Mesenchymal stem cell (in vitro differentiated cells and primary cell): ENCODE data around the gene ACBD5. TPM values are rescaled to one million over a fixed set of nuclear protein-coding genes. Genes with fewer than 3 reads are reported as not detected.

ENCODE experiments used
- DNase-seq: peaks from one replicate; pipeline ENCODE4 v3.0.0-alpha.2; 2013
- H2AFZ ChIP-seq: one replicate; pipeline ENCODE4 v1.6.1; 2013; ENCODE audit warnings: low read depth, mild to moderate bottlenecking, control low read depth, inconsistent platforms, low read length, moderate library complexity
- H2AK5ac ChIP-seq: 2 replicates; pipeline ENCODE4 v1.6.1; 2013; ENCODE audit warnings: low read length, moderate library complexity, mild to moderate bottlenecking, inconsistent platforms; ENCODE audit not compliant: severe bottlenecking
- H2BK120ac ChIP-seq: one replicate; pipeline ENCODE4 v1.6.1; 2013; ENCODE audit warnings: low read depth, mild to moderate bottlenecking, inconsistent platforms, low read length, moderate library complexity
- H2BK12ac ChIP-seq, 2 experiments: one replicate each; pipeline ENCODE4 v1.6.1; 2013; ENCODE audit warnings: inconsistent platforms in 2 of 2, low read length in 2 of 2, mild to moderate bottlenecking in 2 of 2, moderate library complexity in 2 of 2, control low read depth in 1 of 2
- H2BK15ac ChIP-seq: one replicate; pipeline ENCODE4 v1.6.1; 2013; ENCODE audit warnings: mild to moderate bottlenecking, low read depth, inconsistent platforms; ENCODE audit not compliant: poor library complexity, severe bottlenecking
- H2BK5ac ChIP-seq: 2 replicates; pipeline ENCODE4 v1.6.1; 2013; ENCODE audit warnings: low read depth, mild to moderate bottlenecking, low read length, control low read depth, inconsistent platforms; ENCODE audit not compliant: poor library complexity, severe bottlenecking
- H3K14ac ChIP-seq, 2 experiments: one replicate each; pipeline ENCODE4 v1.6.1; 2013; ENCODE audit warnings: inconsistent platforms in 2 of 2, low read length in 2 of 2, control low read depth in 1 of 2, mild to moderate bottlenecking in 1 of 2, moderate library complexity in 1 of 2
- H3K18ac ChIP-seq, 2 experiments: one replicate each; pipeline ENCODE4 v1.6.1; 2013; ENCODE audit warnings: inconsistent platforms in 2 of 2, low read length in 2 of 2, control low read depth in 1 of 2, low read depth in 1 of 2, mild to moderate bottlenecking in 1 of 2
- H3K23ac ChIP-seq, 2 experiments: one replicate each; pipeline ENCODE4 v1.6.1; 2013; ENCODE audit warnings: inconsistent platforms in 2 of 2, low read length in 2 of 2, mild to moderate bottlenecking in 2 of 2, moderate library complexity in 2 of 2, control low read depth in 1 of 2
- H3K27ac ChIP-seq: 2 replicates; pipeline ENCODE4 v1.5.1; 2013; ENCODE audit warnings: mild to moderate bottlenecking, moderate library complexity, low read length, control low read depth, inconsistent platforms; ENCODE audit not compliant: poor library complexity, severe bottlenecking
- H3K27me3 ChIP-seq, 2 experiments: 2 replicates each; pipeline versions ENCODE4 v1.6.1 to v1.7.0; 2013; ENCODE audit warnings: low read length in 2 of 2, mild to moderate bottlenecking in 2 of 2, moderate library complexity in 2 of 2, control low read depth in 1 of 2, inconsistent platforms in 1 of 2; ENCODE audit not compliant: control insufficient read depth in 1 of 2, insufficient read depth in 1 of 2
- H3K36me3 ChIP-seq, 2 experiments: 2 replicates each; pipeline versions ENCODE4 v1.6.1 to v1.7.0; 2013; ENCODE audit warnings: low read length in 2 of 2, control low read depth in 1 of 2, inconsistent platforms in 1 of 2, low read depth in 1 of 2, mild to moderate bottlenecking in 1 of 2; ENCODE audit not compliant: insufficient read depth in 2 of 2, control insufficient read depth in 1 of 2
- H3K4ac ChIP-seq, 2 experiments: one replicate each; pipeline ENCODE4 v1.6.1; 2013; ENCODE audit warnings: inconsistent platforms in 2 of 2, low read length in 2 of 2, mild to moderate bottlenecking in 2 of 2, moderate library complexity in 2 of 2, control low read depth in 1 of 2, low read depth in 1 of 2
- H3K4me1 ChIP-seq: 2 replicates; pipeline ENCODE4 v1.6.1; 2013; ENCODE audit warnings: low read depth, low read length, control low read depth; ENCODE audit not compliant: control insufficient read depth, insufficient read depth
- H3K4me2 ChIP-seq: 2 replicates; pipeline ENCODE4 v1.6.1; 2013; ENCODE audit warnings: low read length, mild to moderate bottlenecking, inconsistent platforms; ENCODE audit not compliant: poor library complexity, severe bottlenecking
- H3K4me3 ChIP-seq, 2 experiments: 2 replicates each; pipeline versions ENCODE4 v1.5.1 to v1.7.0; 2013; ENCODE audit warnings: low read length in 2 of 2, mild to moderate bottlenecking in 2 of 2, control low read depth in 1 of 2, low read depth in 1 of 2; ENCODE audit not compliant: insufficient read depth in 1 of 2
- H3K79me1 ChIP-seq: replicated peaks from 2 replicates; pipeline ENCODE4 v1.6.1; 2013; ENCODE audit warnings: mild to moderate bottlenecking, control low read depth, low read length, inconsistent platforms; ENCODE audit not compliant: poor library complexity, severe bottlenecking
- H3K9ac ChIP-seq: 2 replicates; pipeline ENCODE4 v1.7.0; 2013; ENCODE audit warnings: mild to moderate bottlenecking, low read length, moderate library complexity
- H3K9me3 ChIP-seq: 2 replicates; pipeline ENCODE4 v1.7.0; 2013; ENCODE audit warnings: mild to moderate bottlenecking, low read length; ENCODE audit not compliant: control insufficient read depth
- H4K8ac ChIP-seq: one replicate; pipeline ENCODE4 v1.6.1; 2013; ENCODE audit warnings: inconsistent platforms, mild to moderate bottlenecking, low read length, moderate library complexity
- H4K91ac ChIP-seq: one replicate; pipeline ENCODE4 v1.6.1; 2013; ENCODE audit warnings: mild to moderate bottlenecking, low read length, inconsistent platforms
- WGBS: methylation state at CpG from one replicate; pipeline ENCODE4 v1.1.7; 2013; ENCODE audit warnings: mixed read lengths; 5-methylcytosine and 5-hydroxymethylcytosine counted together
- small RNA-seq: library from polyadenylated mRNA; stranded (forward); fragments of <200 nt; extraction: miRNeasy Mini kit (QIAGEN cat#:217004); gene quantifications from one replicate; pipeline ENCODE3, GENCODE V24; 2013; ENCODE audit warnings: low read depth

The ACBD5 gene

GRCh38 chr10:27147701-27148100, 92.9 kb downstream of the ACBD5 start:
- H2BK15ac ChIP-seq: no peak overlapping the region
- H3K36me3 ChIP-seq: peaks cover 26 to 61% of the 10 kb centered on the region in 2 experiments
- H3K4ac ChIP-seq: no peak overlapping the region
- no peak overlapping the region for H3K23ac ChIP-seq
- H2BK12ac ChIP-seq: no peak overlapping the region
- no peak overlapping the region for H4K8ac ChIP-seq
- no peak overlapping the region for H3K4me3 ChIP-seq
- no peak overlapping the region for H3K14ac ChIP-seq
- H3K9me3 ChIP-seq: no peaks in the 10 kb centered on the region
- H2AK5ac ChIP-seq: no peak overlapping the region
- no peak overlapping the region for H3K9ac ChIP-seq
- no peak for DNase-seq
- no peak overlapping the region for H2AFZ ChIP-seq
- H2BK120ac ChIP-seq: no peak overlapping the region
- H3K27ac ChIP-seq: no peak overlapping the region
- H2BK5ac ChIP-seq: no peak overlapping the region
- no peak overlapping the region for H3K18ac ChIP-seq
- no peak overlapping the region for H4K91ac ChIP-seq
- 98% methylated on average over 5 of the region's 5 CpGs for WGBS
- no peaks in the 10 kb centered on the region for H3K4me1 ChIP-seq
- no peaks in the 10 kb centered on the region for H3K27me3 ChIP-seq
- H3K79me1 ChIP-seq: peaks cover 4% of the 10 kb centered on the region
- no peak overlapping the region for H3K4me2 ChIP-seq

- H3K9me3 ChIP-seq: no peaks in the 10 kb centered on the region
- H2AFZ ChIP-seq: no peak overlapping the region
These were observed 94.7 kb downstream of the ACBD5 start for GRCh38 chr10:27145937-27146336.

More at GRCh38 chr10:27145937-27146336, 94.7 kb downstream of the ACBD5 start:
- H2AK5ac ChIP-seq: no peak overlapping the region
- H3K23ac ChIP-seq: no peak overlapping the region
- H3K4me3 ChIP-seq: no peak overlapping the region
- H2BK5ac ChIP-seq: no peak overlapping the region
- H3K4ac ChIP-seq: no peak overlapping the region
- peaks cover 10% of the 10 kb centered on the region for H3K79me1 ChIP-seq
- DNase-seq: no peak
- no peaks in the 10 kb centered on the region for H3K4me1 ChIP-seq
- no peak overlapping the region for H3K14ac ChIP-seq
- H4K8ac ChIP-seq: no peak overlapping the region
- H2BK12ac ChIP-seq: no peak overlapping the region
- H2BK15ac ChIP-seq: no peak overlapping the region
- no peak overlapping the region for H3K9ac ChIP-seq
- H2BK120ac ChIP-seq: no peak overlapping the region
- H3K27ac ChIP-seq: no peak overlapping the region
- H3K18ac ChIP-seq: no peak overlapping the region
- H4K91ac ChIP-seq: no peak overlapping the region
- H3K36me3 ChIP-seq: peaks cover 30 to 77% of the 10 kb centered on the region in 2 experiments
- H3K4me2 ChIP-seq: no peak overlapping the region
- no peaks in the 10 kb centered on the region for H3K27me3 ChIP-seq

Small RNA genes within 50 kb of the gene (small RNA-seq; reads per million reads assigned to genes)
- not detected for gene RNU2-24P
- not detected for gene RNU7-12P
